GM23338 (cell line): Measurements from ENCODE around the gene VPS26C.

Source experiments
- CREB1 ChIP-seq: fragments of 250-450 bp; sonication (Bioruptor Pico); IDR thresholded peaks from 2 replicates; pipeline ENCODE4 v1.5.0; 2020; ENCODE audit warnings: low read depth, mild to moderate bottlenecking, moderate library complexity
- EZH2 ChIP-seq: fragments of 200-600 bp; sonication (generic); IDR thresholded peaks from one replicate; pipeline ENCODE4 v1.8.0; 2017; ENCODE audit warnings: antibody characterized with exemption, mild to moderate bottlenecking, low read depth; ENCODE audit not compliant: unreplicated experiment
- EZH2phosphoT487 ChIP-seq: fragments of 200-600 bp; sonication (generic); IDR thresholded peaks from one replicate; pipeline ENCODE4 v1.8.1; 2018; ENCODE audit warnings: antibody characterized with exemption; ENCODE audit not compliant: unreplicated experiment
- JUNB ChIP-seq: IDR thresholded peaks from one replicate; pipeline ENCODE4 v1.6.1; 2016; ENCODE audit warnings: antibody characterized with exemption; ENCODE audit not compliant: unreplicated experiment
- NANOG ChIP-seq: IDR thresholded peaks from 2 replicates; pipeline ENCODE4 v1.6.1; 2016; ENCODE audit warnings: antibody characterized with exemption, borderline replicate concordance
- POLR2AphosphoS5 ChIP-seq: IDR thresholded peaks from 2 replicates; pipeline ENCODE4 v1.6.1; 2016; ENCODE audit warnings: antibody characterized with exemption, low read depth
- STAT1 ChIP-seq: IDR thresholded peaks from one replicate; pipeline ENCODE4 v1.6.1; 2016; ENCODE audit warnings: antibody characterized with exemption; ENCODE audit not compliant: unreplicated experiment
- ZNF114 ChIP-seq: fragments of 250-450 bp; sonication (Bioruptor Pico); IDR thresholded peaks from 2 replicates; pipeline ENCODE4 v1.5.0; 2020; ENCODE audit warnings: mild to moderate bottlenecking, moderate library complexity
- TF ChIP-seq, protein P1 (sequence below), 2 experiments: fragments of 200-600 bp in 1 of 2; sonication (generic) in 1 of 2; conservative IDR thresholded peaks; 2 replicates each; pipeline versions ENCODE4 v1.5.1 to v1.6.1; 2016 to 2017; ENCODE audit warnings: antibody characterized with exemption in 2 of 2, low read depth in 2 of 2, mild to moderate bottlenecking in 2 of 2, moderate library complexity in 1 of 2
- TF ChIP-seq, protein P2 (sequence below): IDR thresholded peaks from one replicate; pipeline ENCODE4 v1.6.1; 2018; ENCODE audit warnings: antibody characterized with exemption; ENCODE audit not compliant: unreplicated experiment

DNA sequence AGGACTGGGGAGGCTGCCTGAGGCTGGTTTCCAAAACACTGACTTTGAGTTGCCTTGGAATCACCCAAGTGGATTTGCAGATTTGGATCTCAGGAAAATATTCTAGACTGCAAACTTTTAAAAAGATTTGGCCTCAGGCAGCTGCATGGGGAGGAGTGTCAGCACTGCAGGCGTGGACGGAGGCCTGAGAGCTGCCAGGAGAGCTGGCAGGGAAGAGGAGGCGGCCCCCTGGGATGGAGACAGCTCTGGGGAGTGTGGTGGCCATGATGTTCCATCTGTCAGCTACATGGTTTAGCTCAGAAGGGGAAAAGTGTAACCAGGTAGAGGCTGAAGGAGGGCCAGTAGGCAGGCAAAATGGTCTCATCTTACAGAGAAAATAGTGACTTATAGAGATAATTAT, 72.1 kb downstream of the VPS26C start:
- TF ChIP-seq, protein P1, sequence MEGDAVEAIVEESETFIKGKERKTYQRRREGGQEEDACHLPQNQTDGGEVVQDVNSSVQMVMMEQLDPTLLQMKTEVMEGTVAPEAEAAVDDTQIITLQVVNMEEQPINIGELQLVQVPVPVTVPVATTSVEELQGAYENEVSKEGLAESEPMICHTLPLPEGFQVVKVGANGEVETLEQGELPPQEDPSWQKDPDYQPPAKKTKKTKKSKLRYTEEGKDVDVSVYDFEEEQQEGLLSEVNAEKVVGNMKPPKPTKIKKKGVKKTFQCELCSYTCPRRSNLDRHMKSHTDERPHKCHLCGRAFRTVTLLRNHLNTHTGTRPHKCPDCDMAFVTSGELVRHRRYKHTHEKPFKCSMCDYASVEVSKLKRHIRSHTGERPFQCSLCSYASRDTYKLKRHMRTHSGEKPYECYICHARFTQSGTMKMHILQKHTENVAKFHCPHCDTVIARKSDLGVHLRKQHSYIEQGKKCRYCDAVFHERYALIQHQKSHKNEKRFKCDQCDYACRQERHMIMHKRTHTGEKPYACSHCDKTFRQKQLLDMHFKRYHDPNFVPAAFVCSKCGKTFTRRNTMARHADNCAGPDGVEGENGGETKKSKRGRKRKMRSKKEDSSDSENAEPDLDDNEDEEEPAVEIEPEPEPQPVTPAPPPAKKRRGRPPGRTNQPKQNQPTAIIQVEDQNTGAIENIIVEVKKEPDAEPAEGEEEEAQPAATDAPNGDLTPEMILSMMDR (conservative IDR thresholded peaks at IDR 0.05; ENCODE audit: low read depth in 2 of 2), result no peak
- TF ChIP-seq POLR2AphosphoS5 (no peak), EZH2 (no peak), ZNF114 (CRISPR knock-in tag) (no peak), EZH2phosphoT487 (no peak), STAT1 (no peak), CREB1 (CRISPR knock-in tag) (no peak), NANOG (no peak), JUNB (no peak)
- TF ChIP-seq, protein P2, sequence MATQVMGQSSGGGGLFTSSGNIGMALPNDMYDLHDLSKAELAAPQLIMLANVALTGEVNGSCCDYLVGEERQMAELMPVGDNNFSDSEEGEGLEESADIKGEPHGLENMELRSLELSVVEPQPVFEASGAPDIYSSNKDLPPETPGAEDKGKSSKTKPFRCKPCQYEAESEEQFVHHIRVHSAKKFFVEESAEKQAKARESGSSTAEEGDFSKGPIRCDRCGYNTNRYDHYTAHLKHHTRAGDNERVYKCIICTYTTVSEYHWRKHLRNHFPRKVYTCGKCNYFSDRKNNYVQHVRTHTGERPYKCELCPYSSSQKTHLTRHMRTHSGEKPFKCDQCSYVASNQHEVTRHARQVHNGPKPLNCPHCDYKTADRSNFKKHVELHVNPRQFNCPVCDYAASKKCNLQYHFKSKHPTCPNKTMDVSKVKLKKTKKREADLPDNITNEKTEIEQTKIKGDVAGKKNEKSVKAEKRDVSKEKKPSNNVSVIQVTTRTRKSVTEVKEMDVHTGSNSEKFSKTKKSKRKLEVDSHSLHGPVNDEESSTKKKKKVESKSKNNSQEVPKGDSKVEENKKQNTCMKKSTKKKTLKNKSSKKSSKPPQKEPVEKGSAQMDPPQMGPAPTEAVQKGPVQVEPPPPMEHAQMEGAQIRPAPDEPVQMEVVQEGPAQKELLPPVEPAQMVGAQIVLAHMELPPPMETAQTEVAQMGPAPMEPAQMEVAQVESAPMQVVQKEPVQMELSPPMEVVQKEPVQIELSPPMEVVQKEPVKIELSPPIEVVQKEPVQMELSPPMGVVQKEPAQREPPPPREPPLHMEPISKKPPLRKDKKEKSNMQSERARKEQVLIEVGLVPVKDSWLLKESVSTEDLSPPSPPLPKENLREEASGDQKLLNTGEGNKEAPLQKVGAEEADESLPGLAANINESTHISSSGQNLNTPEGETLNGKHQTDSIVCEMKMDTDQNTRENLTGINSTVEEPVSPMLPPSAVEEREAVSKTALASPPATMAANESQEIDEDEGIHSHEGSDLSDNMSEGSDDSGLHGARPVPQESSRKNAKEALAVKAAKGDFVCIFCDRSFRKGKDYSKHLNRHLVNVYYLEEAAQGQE, result no peak
